Adrenal gland (tissue), 12 donors: ENCODE results near the gene KIAA0513. TPM values are rescaled to one million over a fixed set of nuclear protein-coding genes. Genes with fewer than 3 reads are reported as not detected.

ENCODE experiments used
- DNase-seq, 7 donors: peaks; one replicate each; pipeline ENCODE4 v3.0.0-alpha.2; 2019 to 2020
- H3K27ac ChIP-seq, 5 donors: fragments of 200-600 bp; sonication (generic) in 4 of 5; 1 replicate in 3 of 5; 2 replicates in 2 of 5; pipeline versions ENCODE4 v1.5.1 to v1.8.0; 2016 to 2020; ENCODE audit warnings: mild to moderate bottlenecking in 1 of 5
- H3K27me3 ChIP-seq: fragments of 200-600 bp; 2 replicates; pipeline ENCODE4 v1.8.0; 2021
- H3K36me3 ChIP-seq, 2 donors: fragments of 200-600 bp; replicated peaks in 1 of 2; 1 replicate in 1 of 2; 2 replicates in 1 of 2; pipeline versions ENCODE4 v1.5.1 to v1.8.0; 2018 to 2022
- H3K4me1 ChIP-seq, 2 donors: fragments of 200-600 bp; replicated peaks in 1 of 2; 1 replicate in 1 of 2; 2 replicates in 1 of 2; pipeline versions ENCODE4 v1.5.1 to v1.8.0; 2018 to 2021
- H3K4me3 ChIP-seq, 4 donors: fragments of 200-600 bp; sonication (generic) in 3 of 4; one replicate each; pipeline ENCODE4 v1.5.1; 2016 to 2018
- H3K9me3 ChIP-seq, 3 donors: fragments of 200-600 bp; sonication (generic) in 1 of 3; replicated peaks in 1 of 3; 1 replicate in 2 of 3; 2 replicates in 1 of 3; pipeline versions ENCODE4 v1.5.1 to v1.8.0; 2016 to 2021
- POLR2A ChIP-seq, 2 donors: fragments of 450-650 bp; IDR thresholded peaks; one replicate each; pipeline ENCODE4 v1.6.1; 2017; ENCODE audit warnings: antibody characterized with exemption in 2 of 2, mild to moderate bottlenecking in 2 of 2, moderate library complexity in 1 of 2
- WGBS, 4 donors: extraction: QIAGEN DNeasy Blood & Tissue Kit in 2 of 4; methylation state at CpG; one replicate each; pipeline versions ENCODE4 v1.1.5 to v1.1.7; 2013 to 2017; 5-methylcytosine and 5-hydroxymethylcytosine counted together
- intact Hi-C, 2 donors: fragments of 100-400 bp; cut with DNase I; formaldehyde crosslinking; loops; one replicate each; pipeline versions ENCODE4 v1.14.1 to v1.15.0; 2022 to 2023
- polyA plus RNA-seq, 3 donors: library from polyadenylated mRNA; stranded (reverse); fragments of 200-250 nt in 2 of 3; fragments of 350-450 nt in 1 of 3; fragmentation: Illumina TruSeq in 1 of 3; extraction: RNeasy Lipid Tissue Mini Kit (QIAGEN cat#74804) in 1 of 3; gene quantifications; one replicate each; pipeline ENCODE4 v1.2.3, GENCODE V29; 2013 to 2014
- total RNA-seq, 9 donors: library from RNA; depleted of rRNA in 4 of 9; stranded (reverse); fragments of >200 nt in 4 of 9; fragments of 120-200 nt in 1 of 9; fragmentation: NEBNext Ultra II Directional in 1 of 9; extraction: Animal tissue kit (Norgen Biotek cat#: 25700) in 1 of 9; gene quantifications; one replicate each; pipeline versions ENCODE4 v1.1.0 to v1.2.4, GENCODE V29; 2013 to 2023
- TF ChIP-seq, protein P1 (sequence below), 6 experiments: fragments of 450-650 bp in 4 of 6; fragments of 200-600 bp in 2 of 6; sonication (generic) in 1 of 6; IDR thresholded peaks; 1 replicate in 5 of 6; 2 replicates in 1 of 6; pipeline versions ENCODE4 v1.5.1 to v1.8.0; 2016 to 2021; ENCODE audit warnings: antibody characterized with exemption in 6 of 6, mild to moderate bottlenecking in 2 of 6, moderate library complexity in 1 of 6
- donor health status: healthy with polysubstance abuse.
- donor health status: Bipolar disorder and iron deficiency.
- donor health status: DM: yes; HTN: yes; CAD: no.
- donor health status: DM: no; HTN: no; CAD: no.
- donor health status: DM: no; HTN: no; CAD: no.
- donor health status: DM: yes; HTN: yes; CAD: no.

Gene KIAA0513
- total and polyA plus RNA-seq, 12 donors: 7.5 to 36.7 (median 17.8) TPM

DNA sequence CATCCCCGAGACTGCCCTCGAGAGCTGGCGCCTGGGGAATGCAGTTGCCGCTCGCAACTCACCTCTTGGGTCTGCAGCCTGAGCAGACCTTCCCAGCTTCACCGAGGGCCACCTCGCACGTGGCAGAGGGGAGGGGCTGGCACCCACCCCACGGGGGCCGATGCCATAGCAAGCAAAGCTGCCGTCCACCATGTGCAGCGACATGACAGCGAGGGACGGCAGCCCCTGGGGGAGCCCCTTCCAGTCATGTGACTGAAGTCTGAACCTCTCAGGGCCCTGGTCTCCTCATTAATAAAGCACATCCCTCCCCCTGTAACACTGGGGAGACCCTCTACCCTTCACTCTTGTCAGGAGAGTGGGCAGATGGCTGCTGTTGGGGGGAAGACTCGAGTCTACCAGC is 54.2 kb downstream of the KIAA0513 start:
- H3K27me3 ChIP-seq: no peaks in the 10 kb centered on the region
- WGBS, 4 donors: 83 to 92% (median 90%) methylated on average over 1 to 15 of the region's 15 CpGs
- H3K4me3 ChIP-seq: no peak overlapping the region
- DNase-seq: no peak
- TF ChIP-seq POLR2A (IDR thresholded peaks at IDR 0.05): no peak
- TF ChIP-seq, protein P1, sequence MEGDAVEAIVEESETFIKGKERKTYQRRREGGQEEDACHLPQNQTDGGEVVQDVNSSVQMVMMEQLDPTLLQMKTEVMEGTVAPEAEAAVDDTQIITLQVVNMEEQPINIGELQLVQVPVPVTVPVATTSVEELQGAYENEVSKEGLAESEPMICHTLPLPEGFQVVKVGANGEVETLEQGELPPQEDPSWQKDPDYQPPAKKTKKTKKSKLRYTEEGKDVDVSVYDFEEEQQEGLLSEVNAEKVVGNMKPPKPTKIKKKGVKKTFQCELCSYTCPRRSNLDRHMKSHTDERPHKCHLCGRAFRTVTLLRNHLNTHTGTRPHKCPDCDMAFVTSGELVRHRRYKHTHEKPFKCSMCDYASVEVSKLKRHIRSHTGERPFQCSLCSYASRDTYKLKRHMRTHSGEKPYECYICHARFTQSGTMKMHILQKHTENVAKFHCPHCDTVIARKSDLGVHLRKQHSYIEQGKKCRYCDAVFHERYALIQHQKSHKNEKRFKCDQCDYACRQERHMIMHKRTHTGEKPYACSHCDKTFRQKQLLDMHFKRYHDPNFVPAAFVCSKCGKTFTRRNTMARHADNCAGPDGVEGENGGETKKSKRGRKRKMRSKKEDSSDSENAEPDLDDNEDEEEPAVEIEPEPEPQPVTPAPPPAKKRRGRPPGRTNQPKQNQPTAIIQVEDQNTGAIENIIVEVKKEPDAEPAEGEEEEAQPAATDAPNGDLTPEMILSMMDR (IDR thresholded peaks at IDR 0.05): no peak
- peaks cover 0 to 23% of the 10 kb centered on the region in 2 donors for H3K36me3 ChIP-seq
- H3K4me1 ChIP-seq: peaks cover 0 to 4% of the 10 kb centered on the region in 2 donors
- H3K27ac ChIP-seq: no peak overlapping the region
- intact Hi-C loops: no loop called here
- no peaks in the 10 kb centered on the region for H3K9me3 ChIP-seq

DNA sequence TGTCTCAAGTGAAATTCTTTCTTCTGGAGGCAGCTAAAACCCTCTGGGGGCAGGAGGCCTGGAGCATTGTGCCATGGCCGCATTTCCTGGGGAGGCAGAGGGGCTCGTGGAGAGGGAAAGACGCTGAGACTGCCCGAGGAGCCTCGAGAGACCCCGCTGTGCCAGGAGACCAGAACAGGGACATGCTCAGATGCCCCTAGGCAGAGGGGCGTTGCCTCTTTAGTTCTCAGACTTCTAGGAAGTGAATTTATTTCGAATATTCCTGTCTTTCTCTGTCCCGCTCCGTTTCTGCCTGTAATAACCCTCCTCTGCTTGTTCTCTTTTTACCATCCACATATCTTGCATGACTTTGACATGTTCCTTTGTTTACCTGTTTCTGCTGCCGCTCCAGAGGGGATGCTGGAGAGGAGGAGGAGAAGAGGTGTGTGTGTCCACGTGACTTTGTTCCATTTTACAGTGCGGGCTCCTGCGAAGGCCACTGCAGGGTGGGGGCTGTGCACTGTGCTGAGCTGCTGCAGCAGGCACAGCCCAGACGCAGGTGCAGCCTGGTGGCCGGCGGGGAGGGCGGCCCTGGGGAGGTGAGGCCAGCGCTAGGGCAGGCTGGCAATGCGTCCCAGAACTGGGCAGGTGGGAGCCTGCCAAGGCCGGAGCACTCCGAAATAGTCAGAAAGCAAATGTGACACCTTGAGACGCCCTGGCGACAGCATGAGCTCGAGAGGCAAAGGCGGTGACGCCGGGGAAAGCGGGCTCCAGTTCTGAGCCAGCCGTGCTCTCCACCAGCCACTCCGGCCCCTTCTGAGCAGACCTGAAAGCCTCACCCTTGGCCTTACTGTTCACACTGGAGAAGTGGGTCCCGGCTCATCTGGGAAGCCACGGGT is 54.8 kb downstream of the KIAA0513 start:
- TF ChIP-seq, protein P1 (IDR thresholded peaks at IDR 0.05): no peak
- TF ChIP-seq POLR2A (IDR thresholded peaks at IDR 0.05): no peak
- 71 to 90% (median 80%) methylated on average over 14 to 33 of the region's 33 CpGs for WGBS, 4 donors
- no peak for DNase-seq
- Histone ChIP-seq H3K36me3 (peaks cover 0 to 17% of the 10 kb centered on the region in 2 donors), H3K27me3 (no peaks in the 10 kb centered on the region), H3K27ac (no peak overlapping the region), H3K4me3 (no peak overlapping the region), H3K9me3 (no peaks in the 10 kb centered on the region), H3K4me1 (peaks cover 0 to 4% of the 10 kb centered on the region in 2 donors)
- intact Hi-C loops: no loop called here

DNA sequence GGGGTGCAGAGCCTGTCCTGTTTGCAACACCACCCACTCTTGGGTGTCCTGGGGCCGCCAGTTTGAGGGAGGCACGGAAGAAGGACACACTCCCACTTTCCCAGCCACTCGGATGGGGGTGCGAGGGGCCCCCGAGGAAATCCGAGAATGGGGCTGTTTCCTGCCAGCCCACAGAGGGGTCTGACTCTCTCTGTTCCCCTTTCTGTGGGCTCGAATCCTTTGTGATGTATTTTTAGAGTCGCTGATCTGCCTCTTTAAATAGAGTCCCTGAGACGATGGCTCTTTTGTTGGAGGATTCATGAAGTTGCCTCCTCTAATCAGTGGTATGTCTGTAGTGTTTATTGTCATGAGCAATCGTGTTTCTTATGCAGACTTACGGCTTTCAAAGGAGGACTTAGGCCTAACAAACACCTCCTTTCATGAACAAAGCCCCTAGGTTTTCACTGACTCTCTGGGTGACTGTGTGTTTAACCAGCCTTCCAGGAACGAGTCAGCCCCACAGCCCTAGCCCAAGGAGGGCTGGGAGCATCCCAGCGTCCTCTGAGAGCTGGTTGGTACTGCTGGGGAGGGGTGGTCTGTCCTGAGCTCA is 55.5 kb downstream of the KIAA0513 start:
- H3K27me3 ChIP-seq: no peaks in the 10 kb centered on the region
- no peak overlapping the region for H3K27ac ChIP-seq
- no peak for DNase-seq
- intact Hi-C loops: no loop called here
- H3K9me3 ChIP-seq: no peaks in the 10 kb centered on the region
- H3K36me3 ChIP-seq: peaks cover 0 to 9% of the 10 kb centered on the region in 2 donors
- 56 to 85% (median 71%) methylated on average over 9 to 13 of the region's 13 CpGs for whole genome bisulfite sequencing, 4 donors
- TF ChIP-seq POLR2A (IDR thresholded peaks at IDR 0.05): no peak
- TF ChIP-seq, protein P1 (IDR thresholded peaks at IDR 0.05): no peak
- H3K4me3 ChIP-seq: no peak overlapping the region
- H3K4me1 ChIP-seq: peaks cover 0 to 4% of the 10 kb centered on the region in 2 donors

DNA sequence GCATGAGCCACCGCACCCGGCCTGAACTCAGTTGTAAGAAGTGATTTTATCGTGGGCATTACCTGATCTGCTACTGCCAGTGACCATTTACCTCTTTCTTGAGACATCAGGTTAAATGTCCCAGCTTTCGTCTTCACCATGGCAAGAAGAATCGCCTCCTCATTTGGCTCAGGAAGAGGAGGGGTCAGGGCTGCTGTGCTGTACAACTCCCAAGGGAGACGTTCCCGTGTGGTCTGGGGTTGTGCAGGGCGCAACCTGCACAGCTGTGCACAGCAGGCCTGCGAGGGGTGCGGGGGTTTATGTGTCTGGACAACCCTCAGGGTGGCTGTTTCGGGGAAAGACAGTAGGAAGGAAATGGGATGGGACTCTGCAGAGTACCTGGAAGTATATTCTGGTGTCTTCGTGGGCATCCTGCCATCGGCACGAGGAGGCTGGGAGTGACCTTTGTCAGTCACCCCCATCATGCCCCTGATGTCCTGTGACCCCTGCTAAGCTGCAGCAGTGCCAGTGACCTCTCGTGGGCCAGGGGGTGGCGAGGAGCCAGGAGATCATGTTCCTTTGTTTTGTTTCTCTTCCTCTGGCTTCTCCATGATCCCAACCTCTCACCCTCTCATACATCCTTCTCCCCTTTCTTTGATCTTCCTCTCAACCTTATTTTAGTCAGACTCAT is 57.4 kb downstream of the KIAA0513 start:
- no peaks in the 10 kb centered on the region for H3K27me3 ChIP-seq
- H3K27ac ChIP-seq: no peak overlapping the region
- H3K36me3 ChIP-seq: no peaks in the 10 kb centered on the region
- no peak for TF ChIP-seq POLR2A (IDR thresholded peaks at IDR 0.05)
- TF ChIP-seq, protein P1 (IDR thresholded peaks at IDR 0.05): no peak
- H3K4me1 ChIP-seq: no peaks in the 10 kb centered on the region
- WGBS, 4 donors: 78 to 84% (median 79%) methylated on average over 14 to 16 of the region's 16 CpGs
- DNase-seq: no peak
- no peak overlapping the region for H3K4me3 ChIP-seq
- no peaks in the 10 kb centered on the region for H3K9me3 ChIP-seq
- intact Hi-C loops: no loop called here
